ENCODE results near the gene PPP2R2C.

DNA sequence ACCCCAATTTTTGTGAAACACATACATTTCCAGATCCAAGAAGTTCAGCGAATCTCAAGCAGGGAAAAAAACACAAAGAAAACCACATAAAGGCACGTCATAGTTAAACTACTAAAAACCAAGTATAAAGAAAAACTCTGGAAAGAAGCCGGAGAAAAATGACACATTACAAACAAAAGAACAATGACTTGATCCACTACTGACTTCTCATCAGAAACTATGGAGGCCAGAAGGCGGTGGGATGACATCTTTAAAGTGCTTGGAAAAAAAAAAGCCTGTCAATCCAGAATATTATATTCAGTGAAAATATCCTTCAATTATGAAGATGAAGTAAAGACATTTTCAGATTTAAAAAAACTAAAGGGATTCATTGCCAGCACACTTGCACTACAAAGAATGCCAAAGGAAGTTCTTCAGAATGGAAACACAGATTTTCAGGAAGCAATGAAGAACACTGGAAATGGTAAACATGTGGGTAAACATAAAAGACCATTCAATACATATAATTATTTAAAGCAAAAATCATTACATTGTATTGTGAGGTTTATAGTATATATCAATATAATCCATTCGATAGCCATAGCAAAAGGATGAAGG is 32.6 kb upstream of the PPP2R2C start:
- TF ChIP-seq, protein P1, sequence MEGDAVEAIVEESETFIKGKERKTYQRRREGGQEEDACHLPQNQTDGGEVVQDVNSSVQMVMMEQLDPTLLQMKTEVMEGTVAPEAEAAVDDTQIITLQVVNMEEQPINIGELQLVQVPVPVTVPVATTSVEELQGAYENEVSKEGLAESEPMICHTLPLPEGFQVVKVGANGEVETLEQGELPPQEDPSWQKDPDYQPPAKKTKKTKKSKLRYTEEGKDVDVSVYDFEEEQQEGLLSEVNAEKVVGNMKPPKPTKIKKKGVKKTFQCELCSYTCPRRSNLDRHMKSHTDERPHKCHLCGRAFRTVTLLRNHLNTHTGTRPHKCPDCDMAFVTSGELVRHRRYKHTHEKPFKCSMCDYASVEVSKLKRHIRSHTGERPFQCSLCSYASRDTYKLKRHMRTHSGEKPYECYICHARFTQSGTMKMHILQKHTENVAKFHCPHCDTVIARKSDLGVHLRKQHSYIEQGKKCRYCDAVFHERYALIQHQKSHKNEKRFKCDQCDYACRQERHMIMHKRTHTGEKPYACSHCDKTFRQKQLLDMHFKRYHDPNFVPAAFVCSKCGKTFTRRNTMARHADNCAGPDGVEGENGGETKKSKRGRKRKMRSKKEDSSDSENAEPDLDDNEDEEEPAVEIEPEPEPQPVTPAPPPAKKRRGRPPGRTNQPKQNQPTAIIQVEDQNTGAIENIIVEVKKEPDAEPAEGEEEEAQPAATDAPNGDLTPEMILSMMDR (IDR thresholded peaks at IDR 0.05 in 8 of 11, conservative IDR thresholded peaks at IDR 0.05 in 3 of 11): no peak
- TF ChIP-seq POLR2A (IDR thresholded peaks at IDR 0.05) (no peak), POLR2AphosphoS5 (IDR thresholded peaks at IDR 0.05) (no peak)
